Sigmoid colon (tissue), 4 donors: ENCODE measurements around the gene ABHD16A.

Experiments
- CTCF ChIP-seq, 4 experiments: fragments of 450-650 bp in 3 of 4; fragments of 200-600 bp in 1 of 4; IDR thresholded peaks; one replicate each; pipeline ENCODE4 v1.5.1; 2016 to 2019; ENCODE audit warnings: antibody characterized with exemption in 4 of 4, mild to moderate bottlenecking in 3 of 4, moderate library complexity in 2 of 4
- POLR2A ChIP-seq, 2 donors: fragments of 450-650 bp; IDR thresholded peaks; one replicate each; pipeline ENCODE4 v1.6.1; 2016; ENCODE audit warnings: antibody characterized with exemption in 2 of 2, mild to moderate bottlenecking in 2 of 2, moderate library complexity in 2 of 2
- POLR2AphosphoS5 ChIP-seq, 4 donors: sonication (generic); formaldehyde crosslinking; IDR thresholded peaks; one replicate each; pipeline ENCODE4 v1.6.1; 2017; ENCODE audit warnings: antibody characterized with exemption in 4 of 4

GRCh38 chr6:31643818-31644454 lies 59.2 kb downstream of the ABHD16A start:
- TF ChIP-seq CTCF (IDR thresholded peaks at IDR 0.05): no peak
- TF ChIP-seq POLR2AphosphoS5 (IDR thresholded peaks at IDR 0.05): no peak
- no peak for TF ChIP-seq POLR2A (IDR thresholded peaks at IDR 0.05)
